HEK293T (cell line): ENCODE measurements around the gene HIPK3.

Source experiments
- ARNT ChIP-seq: fragments of 450-650 bp; IDR thresholded peaks from 2 replicates; pipeline ENCODE4 v1.6.1; 2017; ENCODE audit warnings: mild to moderate bottlenecking
- BHLHE40 ChIP-seq: fragments of 450-650 bp; IDR thresholded peaks from 2 replicates; pipeline ENCODE4 v1.6.1; 2016; ENCODE audit warnings: mild to moderate bottlenecking, moderate library complexity, borderline replicate concordance
- CTBP1 ChIP-seq: fragments of 450-650 bp; IDR thresholded peaks from 2 replicates; pipeline ENCODE4 v1.6.1; 2016; ENCODE audit warnings: borderline replicate concordance
- ELF4 ChIP-seq: fragments of 450-650 bp; IDR thresholded peaks from 2 replicates; pipeline ENCODE4 v1.6.1; 2017; ENCODE audit warnings: antibody characterized with exemption
- FOXA1 ChIP-seq: fragments of 450-650 bp; IDR thresholded peaks from 2 replicates; pipeline ENCODE4 v1.6.1; 2016; ENCODE audit warnings: mild to moderate bottlenecking
- FOXK2 ChIP-seq: fragments of 450-650 bp; IDR thresholded peaks from 2 replicates; pipeline ENCODE4 v1.6.1; 2016; ENCODE audit warnings: mild to moderate bottlenecking
- FOXM1 ChIP-seq: fragments of 450-650 bp; IDR thresholded peaks from 2 replicates; pipeline ENCODE4 v1.6.1; 2017; ENCODE audit warnings: mild to moderate bottlenecking, borderline replicate concordance
- L3MBTL2 ChIP-seq: fragments of 450-650 bp; conservative IDR thresholded peaks from 2 replicates; pipeline ENCODE4 v1.6.1; 2016; ENCODE audit warnings: mild to moderate bottlenecking
- LEF1 ChIP-seq: fragments of 450-650 bp; IDR thresholded peaks from 2 replicates; pipeline ENCODE4 v1.6.1; 2017; ENCODE audit warnings: mild to moderate bottlenecking, borderline replicate concordance
- NFRKB ChIP-seq: fragments of 450-650 bp; IDR thresholded peaks from 2 replicates; pipeline ENCODE4 v1.6.1; 2016; ENCODE audit warnings: mild to moderate bottlenecking, moderate library complexity
- SP1 ChIP-seq: fragments of 450-650 bp; IDR thresholded peaks from 2 replicates; pipeline ENCODE4 v1.6.1; 2017
- SUZ12 ChIP-seq: fragments of 450-650 bp; IDR thresholded peaks from 2 replicates; pipeline ENCODE4 v1.6.1; 2016; ENCODE audit warnings: mild to moderate bottlenecking
- TARDBP ChIP-seq: fragments of 450-650 bp; IDR thresholded peaks from 2 replicates; pipeline ENCODE4 v1.6.1; 2016
- ZNF384 ChIP-seq: fragments of 450-650 bp; IDR thresholded peaks from 2 replicates; pipeline ENCODE4 v1.6.1; 2016

DNA sequence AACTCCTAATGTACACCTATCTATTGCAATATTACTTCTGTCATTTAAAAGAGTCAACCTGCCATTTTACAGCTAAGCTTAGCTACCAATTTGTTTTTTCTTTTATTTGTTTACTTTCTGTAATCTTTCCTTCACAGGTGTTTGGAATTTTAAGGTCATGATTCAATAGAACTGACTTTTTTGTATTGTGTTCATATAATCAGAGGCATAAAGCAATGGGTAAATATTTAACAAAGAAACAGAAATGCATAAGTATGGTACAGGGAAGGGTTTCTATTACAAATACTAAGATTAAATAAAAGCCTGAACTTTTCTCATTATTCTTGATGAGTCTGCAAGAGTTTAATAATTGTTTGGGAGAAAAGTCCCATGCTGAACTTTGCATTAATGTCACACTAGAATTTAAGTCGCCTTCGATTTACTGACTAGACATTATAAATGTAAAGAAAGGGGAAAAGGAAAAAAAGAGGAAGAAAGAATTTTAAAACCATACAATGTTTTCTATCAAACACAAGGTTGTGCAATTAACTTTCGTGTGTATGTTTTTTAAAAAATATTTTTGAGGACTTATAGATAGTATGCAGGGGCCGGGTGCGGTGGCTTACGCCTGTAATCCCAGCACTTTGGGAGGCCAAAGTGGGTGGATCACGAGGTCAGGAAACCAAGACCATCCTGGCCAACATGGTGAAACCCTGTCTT, 35.0 kb upstream of the HIPK3 start:
- TF ChIP-seq TARDBP (no peak), ZNF384 (no peak), CTBP1 (no peak), SP1 (no peak), BHLHE40 (no peak), SUZ12 (no peak), ARNT (no peak), FOXK2 (no peak), FOXA1 (no peak), LEF1 (no peak), NFRKB (no peak), L3MBTL2 (no peak), FOXM1 (no peak), ELF4 (no peak)
